SK-N-DZ (cell line): ENCODE data around the gene FBXO42.
"Not testable (repeated sequence)": the region's sequence is repeated elsewhere in the genome, so short reads cannot be mapped to it uniquely, and the experiment has no call there.

Source experiments
- DNase-seq: peaks from one replicate; pipeline ENCODE4 v3.0.0-alpha.2; 2015; ENCODE audit warnings: low spot score

The FBXO42 gene

DNA sequence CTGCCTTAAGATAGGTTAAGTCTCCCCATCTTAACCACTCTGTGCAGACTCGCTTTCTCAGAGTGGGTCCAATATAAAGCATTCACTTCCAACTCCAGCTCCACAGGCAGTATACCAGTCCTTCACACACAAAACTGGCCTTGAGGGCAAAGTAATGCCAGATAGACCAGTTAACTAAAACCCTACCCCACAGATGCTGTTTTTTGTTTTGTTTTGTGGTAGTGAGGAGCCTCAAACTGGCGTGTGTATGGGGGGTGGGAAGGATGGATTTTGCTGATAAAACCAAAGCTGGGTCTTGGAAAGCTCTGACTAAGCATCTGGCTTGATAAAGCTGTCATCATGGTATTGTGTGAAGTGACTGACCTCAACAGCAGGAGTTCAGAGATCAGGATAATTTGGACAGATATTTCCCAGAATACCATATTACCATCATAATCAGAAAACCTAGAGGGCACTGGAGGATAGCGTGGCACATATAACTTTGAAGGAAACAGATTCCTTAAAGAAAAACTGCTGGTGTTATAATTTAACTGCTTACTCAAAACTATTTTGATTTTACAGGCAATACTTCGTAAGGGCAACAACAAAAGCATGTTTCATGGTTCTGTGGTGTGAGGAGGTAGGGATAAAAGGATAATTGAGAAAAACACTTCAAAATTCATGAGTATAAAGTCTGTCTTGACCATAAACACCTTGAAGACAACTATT lies 85.7 kb downstream of the FBXO42 start:
- no peak for DNase-seq

DNA sequence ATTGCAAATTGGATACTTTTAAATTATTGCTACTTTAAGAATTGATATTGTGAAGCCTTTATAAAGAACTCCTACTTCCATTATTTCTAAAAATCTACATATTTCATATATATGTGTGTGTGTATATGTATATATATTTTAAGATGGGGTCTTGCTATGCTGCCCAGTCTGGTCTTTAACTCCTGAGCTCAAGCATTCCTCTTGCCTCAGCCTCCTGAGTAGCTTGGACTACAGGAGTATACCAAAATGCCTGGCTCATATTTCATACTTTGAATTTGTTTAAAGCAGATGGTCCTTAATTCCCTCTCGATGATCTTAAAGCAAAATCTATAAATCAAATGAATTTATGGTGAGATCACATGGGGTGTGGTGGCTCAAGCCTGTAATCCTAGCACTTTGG lies 90.2 kb downstream of the FBXO42 start:
- DNase-seq, result no peak

DNA sequence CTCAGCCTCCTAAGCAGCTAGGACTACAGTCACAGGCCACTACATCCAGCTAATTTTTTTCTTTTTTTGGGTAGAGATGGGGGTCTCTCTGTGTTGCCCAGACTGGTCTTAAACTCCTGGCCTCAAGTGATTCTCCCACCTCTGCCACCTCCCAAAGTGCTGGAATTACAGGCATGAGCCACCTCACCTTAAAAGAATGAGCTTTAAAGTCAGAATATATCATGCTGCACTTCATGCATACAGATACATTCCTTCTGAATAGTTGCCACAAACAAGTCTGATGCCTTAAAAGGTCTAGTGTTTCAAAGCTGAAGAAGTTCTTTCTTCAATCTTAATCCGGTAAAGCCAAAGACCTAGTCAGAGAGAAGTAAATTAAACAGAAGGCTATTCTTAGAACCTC lies 91.5 kb downstream of the FBXO42 start:
- no peak for DNase-seq

DNA sequence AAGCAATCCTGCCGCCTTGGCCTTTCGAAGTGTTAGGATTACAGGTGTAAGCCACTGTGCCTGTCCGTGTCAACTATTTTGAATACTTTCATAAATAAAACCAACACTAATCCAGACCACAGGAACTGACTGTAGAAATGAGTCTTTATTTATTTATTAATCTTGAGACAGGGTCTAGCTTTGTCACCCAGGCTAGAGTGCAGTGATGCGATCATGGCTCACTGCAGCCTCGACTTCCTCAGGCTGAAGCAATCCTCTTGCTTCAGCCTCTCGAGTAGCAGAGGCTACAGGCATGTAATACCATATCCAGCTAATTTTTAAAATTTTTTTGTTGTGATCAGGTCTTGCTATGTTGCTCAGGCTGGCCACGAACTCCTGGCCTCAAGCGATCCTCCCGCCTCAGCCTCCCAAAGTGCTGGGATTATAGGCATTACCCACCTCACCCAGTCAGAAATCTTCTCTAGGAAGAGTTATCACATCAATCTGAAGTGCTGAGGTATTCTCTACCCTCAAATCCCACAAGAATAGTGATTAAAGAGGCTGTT lies 93.6 kb downstream of the FBXO42 start:
- DNase-seq, result no peak

DNA sequence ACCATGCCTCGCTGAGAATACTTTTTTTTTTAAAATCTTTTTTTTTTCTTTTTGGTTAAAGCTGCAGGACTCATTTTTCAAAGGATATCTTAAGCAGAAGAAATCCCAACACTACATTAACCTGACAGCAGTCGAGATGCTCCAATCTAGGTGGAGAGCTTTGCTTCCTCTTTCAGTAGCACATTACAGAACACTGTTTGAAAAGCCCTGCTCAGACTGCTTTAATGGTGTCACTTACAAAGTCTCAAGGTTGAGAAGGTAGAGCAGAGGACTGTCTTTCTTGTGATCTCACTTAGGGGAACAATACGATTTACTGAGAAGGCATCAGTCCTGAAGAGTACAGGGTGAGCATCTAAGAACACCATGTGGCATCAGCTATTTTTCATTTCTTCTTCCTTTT lies 94.3 kb downstream of the FBXO42 start:
- DNase-seq, result no peak

DNA sequence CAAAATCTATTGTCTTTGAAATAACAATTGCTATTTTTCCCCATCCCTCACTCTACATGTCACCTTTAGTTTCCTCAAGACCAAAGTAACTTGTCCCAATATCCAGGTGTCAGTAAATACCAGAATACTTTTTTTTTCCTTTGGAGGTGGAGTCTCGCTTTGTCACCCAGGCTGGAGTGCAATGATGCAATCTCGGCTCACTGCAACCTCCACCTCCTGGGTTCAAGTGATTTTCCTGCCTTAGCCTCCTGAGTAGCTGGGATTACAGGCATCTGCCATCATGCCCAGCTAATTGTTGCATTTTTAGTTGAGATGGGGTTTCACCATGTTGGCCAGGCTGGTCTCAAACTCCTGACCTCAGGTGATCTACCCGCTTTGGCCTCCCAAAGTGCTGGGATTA lies 94.7 kb downstream of the FBXO42 start:
- DNase-seq, result not testable (repeated sequence)

DNA sequence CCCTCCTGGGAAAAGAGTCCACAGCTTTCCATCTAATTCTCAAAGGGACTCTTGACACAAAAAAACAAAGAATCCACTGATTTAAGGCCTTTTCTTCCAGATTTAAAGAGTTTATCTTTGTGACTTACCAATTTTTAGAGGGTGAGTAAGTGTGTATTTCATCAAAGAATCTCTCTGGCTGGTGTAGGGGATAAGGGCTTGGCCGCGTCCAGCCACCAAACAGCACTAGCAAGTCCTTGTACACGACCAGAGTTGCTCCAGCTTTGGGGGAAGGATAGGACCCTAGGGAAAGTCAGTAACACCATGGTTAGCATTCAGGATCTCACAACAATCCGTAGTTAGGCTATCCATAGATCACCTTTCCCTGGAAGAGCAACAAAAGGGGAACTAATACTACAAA lies 95.8 kb downstream of the FBXO42 start:
- no peak for DNase-seq

DNA sequence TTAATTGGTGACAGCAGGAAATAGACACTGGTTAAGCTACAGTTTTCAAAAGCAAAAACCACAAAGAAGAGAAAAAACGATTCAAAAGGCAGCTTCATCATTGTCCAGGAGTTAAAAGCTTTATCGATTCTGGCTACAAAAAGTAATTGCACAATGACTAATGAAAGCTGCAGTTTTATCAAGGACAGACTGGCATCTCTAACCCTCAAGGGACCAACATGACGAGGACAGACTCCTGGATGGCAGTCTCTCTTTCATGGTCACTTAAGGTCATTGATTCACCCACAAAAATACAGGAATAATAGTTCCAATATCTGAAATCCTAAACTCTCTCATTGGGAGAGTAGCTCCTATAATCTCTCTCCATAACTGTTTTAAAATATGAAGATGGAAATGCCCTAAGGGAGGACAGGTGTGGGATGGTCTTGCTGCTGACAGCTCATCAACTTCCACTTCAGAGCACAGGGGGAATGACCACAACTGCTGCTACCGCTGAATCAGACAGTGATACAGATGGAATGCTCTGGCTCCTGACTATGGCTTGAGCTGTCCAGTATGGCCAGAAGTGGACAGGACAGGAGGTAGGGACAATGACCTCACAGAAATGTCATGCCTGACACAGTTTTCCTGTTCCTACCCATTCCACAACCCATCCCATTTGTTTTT lies 97.9 kb downstream of the FBXO42 start:
- DNase-seq, result no peak

DNA sequence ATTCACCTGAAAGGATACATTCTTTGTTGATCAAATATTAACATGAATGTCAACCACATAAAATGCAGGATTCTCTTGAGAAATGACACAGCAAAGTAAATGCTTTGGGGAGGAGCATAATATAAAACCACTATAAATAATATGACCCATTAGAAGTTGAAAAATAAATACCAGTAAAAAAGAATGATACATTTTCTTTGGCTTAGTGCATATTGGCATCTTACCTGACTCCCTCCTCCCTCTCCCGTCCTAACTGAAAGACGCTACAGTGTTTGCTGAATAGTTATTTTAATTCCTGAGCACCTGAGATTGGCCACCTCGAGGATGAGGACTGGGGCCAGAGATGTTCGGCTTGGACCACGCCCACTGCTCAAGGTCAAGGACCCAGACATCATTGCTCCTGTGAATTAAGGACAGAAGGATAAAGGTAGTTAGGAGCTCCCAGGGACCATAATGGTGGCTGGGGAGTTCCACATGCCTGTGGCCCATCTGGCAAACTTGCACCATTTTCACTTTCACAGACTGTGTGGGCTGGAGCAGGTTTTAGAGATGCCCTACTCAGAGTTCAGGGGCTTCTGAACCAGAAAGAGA lies 98.9 kb downstream of the FBXO42 start:
- no peak for DNase-seq

DNA sequence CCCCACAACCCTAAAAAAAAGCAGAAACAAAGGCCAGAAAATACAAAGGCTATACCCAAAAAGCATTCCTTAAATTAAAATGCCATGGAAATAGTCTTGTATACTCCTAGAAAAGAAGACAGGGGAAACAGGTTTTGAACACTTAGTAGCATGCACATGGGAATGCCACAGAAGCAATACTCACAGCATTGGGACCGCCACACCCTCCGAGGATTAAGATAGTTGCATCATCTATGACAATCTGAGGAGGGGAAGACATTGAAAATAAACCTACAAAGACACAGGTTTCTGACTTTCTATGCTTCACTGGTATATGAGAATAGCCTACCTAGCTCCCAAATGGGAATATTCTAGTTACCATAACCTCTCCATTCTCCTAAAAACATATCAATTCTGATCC lies 99.4 kb downstream of the FBXO42 start:
- no peak for DNase-seq

DNA sequence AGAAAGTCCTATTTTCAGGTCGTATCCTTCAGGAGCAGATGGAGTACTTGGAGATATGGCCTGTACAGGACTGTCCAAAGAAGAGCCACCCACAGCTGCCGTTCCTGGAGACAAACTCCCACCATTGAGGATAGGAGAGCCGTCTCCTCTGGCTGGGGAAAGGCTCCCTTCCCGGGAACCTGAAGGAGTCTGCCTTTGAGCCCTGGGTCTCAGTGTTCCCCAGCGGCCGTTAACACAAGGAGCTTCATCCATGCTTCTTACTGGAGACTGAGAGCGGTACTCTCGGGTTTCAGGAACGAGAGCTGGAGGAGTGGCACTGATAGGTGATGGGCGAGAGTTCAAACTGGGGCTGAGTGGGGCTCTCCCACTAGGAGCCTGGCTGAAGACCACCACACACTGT lies 100.9 kb downstream of the FBXO42 start:
- DNase-seq, result no peak

DNA sequence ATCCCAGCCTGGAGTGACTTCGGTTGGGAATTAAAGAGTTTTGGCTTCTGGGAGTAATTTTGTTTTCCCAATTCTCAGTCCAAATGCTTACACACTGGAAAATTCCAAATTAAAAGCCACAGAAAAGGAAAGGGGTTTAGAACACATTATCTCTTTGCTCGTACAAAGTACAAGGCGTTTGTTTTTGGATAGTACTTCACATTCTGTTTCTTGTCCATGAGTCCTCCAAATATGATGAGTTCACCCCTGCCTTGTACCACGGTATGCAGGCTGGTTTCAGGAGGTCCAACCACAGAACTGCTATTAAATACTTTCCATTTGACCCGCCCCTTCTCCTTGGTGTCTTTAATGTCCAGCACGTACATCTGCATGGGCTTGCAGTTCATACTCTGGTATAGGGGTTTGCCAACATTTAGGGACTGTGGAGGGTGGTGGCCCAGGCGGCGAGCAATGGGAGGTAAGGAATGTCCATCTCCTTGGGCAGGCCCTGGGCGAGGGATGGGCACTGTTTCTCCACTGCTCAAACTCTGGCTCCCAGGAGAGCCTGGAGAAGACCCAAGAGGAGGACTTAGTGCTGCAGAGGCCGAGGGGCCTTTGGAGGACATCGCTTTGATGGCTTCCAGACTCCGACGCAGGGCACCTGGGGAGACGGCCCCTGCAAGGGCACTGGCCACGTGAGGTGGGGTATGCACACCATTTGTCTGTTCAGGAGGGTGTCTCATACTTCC lies 101.6 kb downstream of the FBXO42 start:
- no peak for DNase-seq

DNA sequence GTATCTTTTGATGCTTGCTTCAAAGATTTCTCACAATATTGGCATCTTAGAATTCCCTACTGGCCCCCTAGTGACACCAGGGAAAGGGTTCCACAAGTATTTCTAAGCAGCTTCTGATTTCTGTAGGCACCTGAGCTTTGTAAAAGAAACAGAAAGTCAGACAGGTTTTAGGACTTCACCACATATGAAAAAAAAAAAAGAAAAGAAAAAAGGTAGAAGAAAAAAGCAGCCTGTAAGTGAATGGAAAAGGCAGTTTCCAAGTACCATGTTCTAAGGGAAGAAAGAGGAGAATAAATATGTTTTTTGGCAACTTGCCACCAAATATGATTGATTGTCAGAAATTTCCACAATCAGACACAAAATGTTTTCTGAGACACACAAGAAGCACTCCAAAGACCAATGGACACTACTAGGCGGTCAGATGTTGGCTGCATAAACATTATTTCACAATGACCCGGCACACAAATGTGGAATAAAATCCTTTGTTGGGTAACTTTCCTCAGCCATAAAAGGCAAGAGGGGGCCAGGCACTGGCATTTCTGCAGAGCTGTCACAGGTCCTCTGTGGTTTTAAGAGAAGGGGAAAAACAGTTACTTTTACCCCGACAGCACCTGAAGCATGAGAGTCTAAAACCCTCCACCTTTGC lies 102.6 kb downstream of the FBXO42 start:
- DNase-seq, result no peak

DNA sequence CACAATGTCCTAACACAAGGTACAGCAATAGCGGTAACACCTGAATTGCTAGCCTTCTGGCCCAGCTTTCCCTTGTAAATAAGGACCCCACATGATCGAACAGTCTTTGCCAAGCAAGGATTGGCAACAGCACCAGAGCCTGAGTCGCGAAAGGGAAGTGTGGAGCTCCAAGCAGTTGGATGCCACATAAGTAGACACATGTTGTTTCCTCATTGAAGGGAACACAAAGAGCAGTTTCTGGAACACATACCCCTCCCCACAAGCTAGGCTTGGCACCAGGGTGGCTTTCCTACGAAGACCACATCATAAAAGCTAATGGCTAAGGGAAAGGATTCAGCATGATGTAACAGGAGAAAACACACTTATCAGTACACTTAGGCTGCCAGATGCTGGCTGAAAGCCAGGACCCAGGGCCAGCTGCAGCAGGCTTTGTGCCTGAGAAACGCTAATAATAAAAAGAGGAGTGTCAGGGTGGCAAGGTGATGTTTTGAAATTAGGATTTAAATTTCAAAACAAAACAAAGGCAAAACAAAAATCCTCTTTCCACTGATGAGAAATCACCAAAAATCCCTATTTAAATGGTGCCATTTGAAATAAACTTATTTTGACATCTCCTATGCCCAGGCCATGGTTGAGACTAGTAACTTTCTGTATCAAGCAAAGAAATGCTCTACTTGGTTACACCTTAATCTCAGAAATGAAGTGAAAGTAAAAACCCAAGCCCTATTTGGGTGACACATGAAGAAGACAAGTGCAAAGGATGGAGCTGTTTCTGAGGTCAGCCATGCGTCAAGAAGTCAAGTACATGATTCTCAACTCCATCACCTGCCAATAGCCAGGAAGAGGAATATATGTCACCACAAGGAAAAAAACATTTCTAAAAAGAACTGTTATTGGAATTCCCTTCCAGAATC lies 103.4 kb downstream of the FBXO42 start:
- DNase-seq, result no peak

DNA sequence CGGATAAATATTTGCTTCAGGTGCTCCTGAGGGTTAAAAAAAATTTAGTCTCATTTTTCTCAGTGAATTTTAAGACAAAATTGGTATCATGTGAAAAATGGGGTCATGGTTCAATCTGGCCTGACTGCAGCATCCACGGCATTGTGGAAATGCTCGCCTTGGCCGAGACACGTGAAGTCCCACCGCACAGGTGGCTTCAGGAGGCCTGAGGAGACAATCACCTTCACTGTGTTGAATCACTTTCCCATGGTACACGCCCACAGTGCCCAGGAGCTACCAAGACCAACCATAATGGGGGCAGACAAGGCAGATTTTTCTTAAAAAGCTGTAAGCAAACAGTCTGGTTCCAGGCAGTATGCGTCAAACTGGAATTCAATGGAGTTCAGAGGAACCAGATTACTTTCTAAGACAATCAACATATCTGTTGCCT lies 104.3 kb downstream of the FBXO42 start:
- no peak for DNase-seq

DNA sequence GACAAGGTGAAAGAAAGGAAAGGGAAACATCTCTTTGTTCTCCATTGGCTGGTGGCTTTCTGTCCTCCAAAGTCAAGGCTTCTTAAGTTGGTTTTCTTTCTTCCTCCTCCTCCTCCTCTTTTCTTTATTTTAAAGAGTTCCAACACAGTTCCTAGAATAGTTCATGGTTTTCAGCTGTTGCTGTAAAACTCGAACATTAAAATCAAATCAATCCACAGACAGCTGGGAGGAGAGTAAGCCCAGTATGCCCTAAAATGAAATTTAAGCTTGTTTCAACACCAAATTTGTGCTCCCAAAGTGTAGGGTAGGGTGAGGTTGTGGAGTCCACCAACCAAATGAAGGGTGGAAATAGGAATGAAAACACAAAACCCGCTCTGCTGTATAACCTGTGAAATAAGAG lies 104.8 kb downstream of the FBXO42 start:
- no peak for DNase-seq

DNA sequence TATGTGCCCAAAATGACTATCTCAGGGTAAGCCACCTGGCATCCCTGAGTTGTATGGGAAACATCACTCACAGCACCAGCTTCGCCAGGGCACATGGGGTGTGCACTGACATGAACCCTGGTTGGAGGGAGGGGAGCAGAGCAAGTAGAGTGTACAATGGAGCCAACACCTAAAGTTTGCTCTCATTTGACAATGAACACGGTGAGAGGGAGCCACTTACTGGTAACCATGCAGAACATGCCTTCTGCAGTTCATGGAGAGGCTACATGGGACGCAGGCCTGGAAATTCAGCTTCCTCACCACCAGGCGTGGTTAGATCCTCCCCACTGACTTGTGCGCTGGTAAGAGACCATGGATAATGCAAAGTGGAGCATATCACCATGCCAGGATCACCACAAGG lies 105.3 kb downstream of the FBXO42 start:
- DNase-seq, result no peak

DNA sequence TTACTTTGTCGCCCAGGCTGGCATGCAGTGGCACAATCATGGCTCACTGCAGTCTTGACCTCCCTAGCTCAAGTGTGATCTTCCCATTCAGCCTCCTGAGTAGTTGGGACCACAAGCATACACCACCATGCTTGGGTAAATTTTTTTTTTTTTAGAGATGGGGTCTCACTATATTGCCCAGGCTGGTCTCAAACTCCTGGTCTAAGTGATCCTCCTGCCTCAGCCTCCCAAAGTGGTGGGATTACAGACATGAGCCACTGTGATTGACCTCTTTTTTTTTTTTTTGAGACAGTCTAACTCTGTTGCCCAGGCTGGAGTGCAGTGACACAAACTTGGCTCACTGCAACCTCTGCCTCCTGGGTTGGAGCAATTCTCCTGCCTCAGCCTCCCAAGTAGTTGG lies 106.0 kb downstream of the FBXO42 start:
- DNase-seq, result not testable (repeated sequence)

DNA sequence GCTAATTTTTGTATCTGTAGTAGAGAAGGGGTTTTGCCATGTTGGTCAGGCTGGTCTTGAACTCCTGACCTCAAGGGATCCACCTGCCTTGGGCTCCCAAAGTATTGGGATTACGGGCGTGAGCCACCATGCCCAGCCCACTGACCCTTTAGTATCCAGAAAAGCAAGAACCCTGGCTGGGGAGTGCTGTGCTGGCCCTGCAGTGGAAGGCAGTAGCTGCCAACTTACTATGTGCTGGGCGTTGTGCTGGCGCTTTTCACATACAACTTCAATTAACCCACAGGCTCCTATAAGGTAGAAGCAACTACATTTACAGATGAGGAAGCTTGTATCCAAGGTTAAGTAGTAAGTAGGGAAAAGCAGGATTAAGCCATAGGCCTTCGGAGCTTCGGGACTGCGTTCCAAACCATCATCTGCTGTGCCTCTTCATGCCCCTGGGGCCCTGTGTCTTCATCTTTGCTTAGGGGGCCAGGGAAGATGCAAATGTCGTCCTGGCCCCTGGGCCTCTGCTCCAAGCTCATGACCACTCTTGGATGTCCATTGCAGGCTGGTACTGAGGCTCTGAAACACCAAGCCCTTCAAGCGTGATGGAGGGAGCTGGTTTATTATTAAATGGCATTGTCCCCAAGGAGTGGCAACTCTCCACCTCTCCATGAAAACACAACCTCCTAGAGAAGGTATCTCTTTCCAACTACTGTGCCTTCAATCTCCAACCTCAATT lies 106.6 kb downstream of the FBXO42 start:
- DNase-seq, result no peak
